ENCODE measurements around the gene ARID1B. TPM values are rescaled to one million over a fixed set of nuclear protein-coding genes. Genes with fewer than 3 reads are reported as not detected.

The ARID1B gene
- total RNA-seq, 1 experiment from 2014 or later = 60.3 TPM

DNA sequence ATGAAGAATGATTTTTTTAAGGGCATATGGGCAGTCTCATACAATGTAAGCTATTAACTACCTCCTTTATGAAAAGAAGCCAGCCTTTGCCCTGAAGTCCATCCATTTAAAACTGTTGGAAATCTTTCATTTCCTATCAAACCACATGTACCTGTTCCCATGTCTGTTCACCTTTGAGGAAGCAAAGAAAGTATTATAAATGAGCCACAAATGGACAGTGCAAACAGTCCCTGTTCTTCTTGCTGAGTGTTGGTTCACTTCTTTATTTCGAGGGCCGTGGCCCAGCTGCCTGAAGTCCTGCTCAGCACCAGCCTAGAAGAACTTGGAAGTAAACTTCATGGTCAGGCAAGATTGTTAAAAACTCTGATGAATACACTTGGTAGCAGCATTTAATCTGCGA is 433.8 kb downstream of the ARID1B start:
- ATAC-seq (no peak), DNase-seq (ENCODE audit: low spot score) (no peak)
- no peaks in the 10 kb centered on the region for H3K4me1 Mint-ChIP-seq
- H3K36me3 Mint-ChIP-seq = peaks cover 14% of the 10 kb centered on the region
- H3K9me3 Mint-ChIP-seq = no peaks in the 10 kb centered on the region
- ChIA-PET CTCF (interaction anchor here (1.1 kb wide), 1 partner anchor 24 kb away, joined by 6 read pairs; no protein-coding TSS in a partner anchor), POLR2A (interaction anchor here (0.7 kb wide), 1 partner anchor 897 kb away, joined by 4 read pairs; no protein-coding TSS in a partner anchor)
- H3K4me3 Mint-ChIP-seq = no peak overlapping the region
- no peak overlapping the region for H3K27ac Mint-ChIP-seq
- TF ChIP-seq ZNF138 (CRISPR knock-in tag; conservative IDR thresholded peaks at IDR 0.05) = no peak
- TF ChIP-seq RORB (CRISPR knock-in tag; IDR thresholded peaks at IDR 0.05) = no peak
- no peak for TF ChIP-seq ESRRA (CRISPR knock-in tag; IDR thresholded peaks at IDR 0.05; ENCODE audit: borderline replicate concordance)
- no peak for TF ChIP-seq OVOL2 (CRISPR knock-in tag; IDR thresholded peaks at IDR 0.05; ENCODE audit: borderline replicate concordance)
- TF ChIP-seq MYBL2 (CRISPR knock-in tag; IDR thresholded peaks at IDR 0.05) = no peak
- TF ChIP-seq ATF1 (CRISPR knock-in tag; IDR thresholded peaks at IDR 0.05) = no peak
- no peak for TF ChIP-seq JUN (CRISPR knock-in tag; IDR thresholded peaks at IDR 0.05)
- TF ChIP-seq, protein P1, sequence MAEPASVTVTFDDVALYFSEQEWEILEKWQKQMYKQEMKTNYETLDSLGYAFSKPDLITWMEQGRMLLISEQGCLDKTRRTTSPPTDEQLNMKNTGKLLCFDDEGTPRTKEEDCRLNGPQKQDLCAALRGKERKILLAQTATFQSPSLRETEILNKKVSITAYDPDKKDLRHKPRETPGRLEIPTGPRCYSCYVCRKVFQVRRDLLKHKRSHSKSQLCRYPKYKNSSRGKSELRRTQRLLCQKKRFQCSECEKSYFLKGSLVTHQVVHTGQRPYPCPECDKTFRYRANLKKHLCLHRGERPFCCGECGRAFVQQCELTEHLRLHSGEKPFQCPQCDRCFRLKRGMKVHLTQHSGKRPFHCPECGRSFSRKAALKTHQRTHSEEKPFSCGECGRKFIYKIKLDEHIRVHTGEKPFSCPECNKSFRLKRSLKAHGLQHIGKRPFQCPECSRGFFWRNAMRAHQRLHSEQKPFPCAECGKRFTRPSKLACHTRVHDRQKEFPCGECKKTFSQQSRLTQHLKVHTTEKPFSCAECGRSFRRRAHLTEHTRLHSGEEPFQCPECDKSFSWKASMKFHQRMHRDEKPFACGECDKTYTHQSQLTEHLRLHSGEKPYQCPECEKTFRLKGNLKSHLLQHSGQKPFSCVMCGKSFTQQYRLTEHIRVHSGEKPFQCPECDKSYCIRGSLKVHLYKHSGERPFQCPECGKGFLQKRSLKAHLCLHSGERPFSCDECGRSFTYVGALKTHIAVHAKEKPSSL (CRISPR knock-in tag; conservative IDR thresholded peaks at IDR 0.05) = no peak
- TF ChIP-seq, protein P2, sequence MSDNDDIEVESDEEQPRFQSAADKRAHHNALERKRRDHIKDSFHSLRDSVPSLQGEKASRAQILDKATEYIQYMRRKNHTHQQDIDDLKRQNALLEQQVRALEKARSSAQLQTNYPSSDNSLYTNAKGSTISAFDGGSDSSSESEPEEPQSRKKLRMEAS (CRISPR knock-in tag; IDR thresholded peaks at IDR 0.05) = no peak
- TF ChIP-seq ZNF232 (CRISPR knock-in tag; IDR thresholded peaks at IDR 0.05) = no peak
- TF ChIP-seq ZNF281 (CRISPR knock-in tag; IDR thresholded peaks at IDR 0.05) = no peak
- TF ChIP-seq, protein P3, sequence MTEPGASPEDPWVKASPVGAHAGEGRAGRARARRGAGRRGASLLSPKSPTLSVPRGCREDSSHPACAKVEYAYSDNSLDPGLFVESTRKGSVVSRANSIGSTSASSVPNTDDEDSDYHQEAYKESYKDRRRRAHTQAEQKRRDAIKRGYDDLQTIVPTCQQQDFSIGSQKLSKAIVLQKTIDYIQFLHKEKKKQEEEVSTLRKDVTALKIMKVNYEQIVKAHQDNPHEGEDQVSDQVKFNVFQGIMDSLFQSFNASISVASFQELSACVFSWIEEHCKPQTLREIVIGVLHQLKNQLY (CRISPR knock-in tag; IDR thresholded peaks at IDR 0.05) = no peak
- no peak for TF ChIP-seq EMX1 (CRISPR knock-in tag; IDR thresholded peaks at IDR 0.05)
- TF ChIP-seq CTCF (IDR thresholded peaks at IDR 0.05) = no peak
- TF ChIP-seq ZNF416 (CRISPR knock-in tag; IDR thresholded peaks at IDR 0.05) = no peak
- TF ChIP-seq, protein P4, sequence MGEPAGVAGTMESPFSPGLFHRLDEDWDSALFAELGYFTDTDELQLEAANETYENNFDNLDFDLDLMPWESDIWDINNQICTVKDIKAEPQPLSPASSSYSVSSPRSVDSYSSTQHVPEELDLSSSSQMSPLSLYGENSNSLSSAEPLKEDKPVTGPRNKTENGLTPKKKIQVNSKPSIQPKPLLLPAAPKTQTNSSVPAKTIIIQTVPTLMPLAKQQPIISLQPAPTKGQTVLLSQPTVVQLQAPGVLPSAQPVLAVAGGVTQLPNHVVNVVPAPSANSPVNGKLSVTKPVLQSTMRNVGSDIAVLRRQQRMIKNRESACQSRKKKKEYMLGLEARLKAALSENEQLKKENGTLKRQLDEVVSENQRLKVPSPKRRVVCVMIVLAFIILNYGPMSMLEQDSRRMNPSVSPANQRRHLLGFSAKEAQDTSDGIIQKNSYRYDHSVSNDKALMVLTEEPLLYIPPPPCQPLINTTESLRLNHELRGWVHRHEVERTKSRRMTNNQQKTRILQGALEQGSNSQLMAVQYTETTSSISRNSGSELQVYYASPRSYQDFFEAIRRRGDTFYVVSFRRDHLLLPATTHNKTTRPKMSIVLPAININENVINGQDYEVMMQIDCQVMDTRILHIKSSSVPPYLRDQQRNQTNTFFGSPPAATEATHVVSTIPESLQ (CRISPR knock-in tag; IDR thresholded peaks at IDR 0.05) = no peak
- H3K27me3 Mint-ChIP-seq (ENCODE audit: low read depth) = no peaks in the 10 kb centered on the region
